Esophagus muscularis mucosa (tissue), 3 donors: ENCODE measurements around the gene GTF2E1.

Experiments
- CTCF ChIP-seq, 3 experiments: fragments of 200-600 bp in 2 of 3; fragments of 450-650 bp in 1 of 3; sonication (generic) in 2 of 3; IDR thresholded peaks; one replicate each; pipeline ENCODE4 v1.5.1; 2017 to 2019; ENCODE audit warnings: antibody characterized with exemption in 3 of 3, mild to moderate bottlenecking in 2 of 3, moderate library complexity in 1 of 3
- POLR2AphosphoS5 ChIP-seq, 2 donors: sonication (generic); formaldehyde crosslinking; IDR thresholded peaks; one replicate each; pipeline ENCODE4 v1.6.1; 2017; ENCODE audit warnings: antibody characterized with exemption in 2 of 2

- TF ChIP-seq CTCF (IDR thresholded peaks at IDR 0.05), result no peak
- no peak for TF ChIP-seq POLR2AphosphoS5 (IDR thresholded peaks at IDR 0.05)
These were observed 60.4 kb downstream of the GTF2E1 start for GRCh38 chr3:120802916-120803315.
